GM13977 (cell line): ENCODE measurements around the gene RNF166.

Experiments
- DNase-seq: peaks from one replicate; pipeline ENCODE4 v3.0.0; 2012; ENCODE audit warnings: low spot score
- CTCF ChIP-seq: IDR thresholded peaks from 2 replicates; pipeline ENCODE4 v1.5.1; 2012; ENCODE audit warnings: mild to moderate bottlenecking, control low read depth; ENCODE audit not compliant: insufficient read depth; ENCODE audit errors: extremely low read depth, missing control alignments
- in situ Hi-C: fragments of 300-500 bp; cut with MboI; formaldehyde crosslinking; loops from one replicate; pipeline ENCODE4 v1.12.0; 2022; ENCODE audit warnings: low sequenced_read_pairs, low pct_unique_long_range_greater_than_20kb, mixed read lengths, inconsistent platforms; ENCODE audit not compliant: unreplicated experiment

RNF166 gene

GRCh38 chr16:88693420-88694177 lies 12.6 kb downstream of the RNF166 start:
- DNase-seq = no peak
- in situ Hi-C loops = no loop called here
- TF ChIP-seq CTCF = no peak

- no peak for TF ChIP-seq CTCF
- no peak for DNase-seq
- in situ Hi-C loops = no loop called here
These were observed 13.3 kb downstream of the RNF166 start for GRCh38 chr16:88692861-88693260.

GRCh38 chr16:88691924-88692560 lies 14.2 kb downstream of the RNF166 start:
- in situ Hi-C loops = no loop called here
- DNase-seq = no peak

GRCh38 chr16:88691129-88691813 lies 14.9 kb downstream of the RNF166 start:
- in situ Hi-C loops = no loop called here
- no peak for TF ChIP-seq CTCF
- DNase-seq = no peak

More at GRCh38 chr16:88691924-88692560, 14.2 kb downstream of the RNF166 start:
- TF ChIP-seq CTCF = no peak

DNA sequence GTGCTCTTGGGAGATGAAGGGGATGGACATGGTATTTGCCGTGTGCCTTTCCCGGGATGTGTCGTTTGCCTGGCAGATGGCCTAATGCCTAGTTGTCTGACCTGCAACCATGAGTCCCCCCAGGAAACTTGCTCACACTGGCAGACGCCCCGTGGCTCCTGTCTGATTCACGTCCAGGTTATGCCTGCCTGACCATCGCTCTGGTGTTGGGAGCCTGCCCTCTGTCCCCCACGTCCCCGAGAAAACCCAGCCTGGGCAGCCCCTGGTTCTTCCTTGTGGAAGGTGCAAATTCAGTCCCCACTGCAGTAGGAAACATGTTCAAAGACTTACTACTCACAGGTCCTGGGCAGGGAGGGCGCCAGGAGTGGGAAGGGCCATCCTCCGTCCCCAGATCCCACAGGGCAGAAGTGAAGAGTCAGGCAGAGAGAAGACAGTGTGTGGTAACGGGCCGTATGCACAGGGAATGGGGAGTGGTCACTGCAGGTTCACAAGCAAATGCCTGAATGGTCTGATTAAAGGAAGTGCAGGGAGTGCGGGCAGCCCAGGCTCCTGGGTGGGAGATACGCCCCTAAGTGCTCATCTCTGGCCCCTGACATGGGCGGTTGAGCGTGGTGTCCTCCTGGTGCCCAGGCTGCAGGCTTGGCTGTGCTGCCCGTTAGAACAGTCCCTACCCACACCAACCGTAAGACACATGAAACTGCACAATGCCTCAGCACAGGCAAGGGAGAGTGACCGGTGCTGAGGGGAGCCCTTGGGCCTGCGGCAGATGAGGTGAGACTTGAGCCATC lies 15.7 kb downstream of the RNF166 start:
- DNase-seq = no peak
- in situ Hi-C loops = no loop called here
- no peak for TF ChIP-seq CTCF
